Measurements from ENCODE around the gene TENM4. TPM values are rescaled to one million over a fixed set of nuclear protein-coding genes. Genes with fewer than 3 reads are reported as not detected.

Gene TENM4
- total and polyA plus RNA-seq, 2 of the 13 experiments (the other 11 are each of a cell fraction or from before 2014, with no cell fraction given): not detected

DNA sequence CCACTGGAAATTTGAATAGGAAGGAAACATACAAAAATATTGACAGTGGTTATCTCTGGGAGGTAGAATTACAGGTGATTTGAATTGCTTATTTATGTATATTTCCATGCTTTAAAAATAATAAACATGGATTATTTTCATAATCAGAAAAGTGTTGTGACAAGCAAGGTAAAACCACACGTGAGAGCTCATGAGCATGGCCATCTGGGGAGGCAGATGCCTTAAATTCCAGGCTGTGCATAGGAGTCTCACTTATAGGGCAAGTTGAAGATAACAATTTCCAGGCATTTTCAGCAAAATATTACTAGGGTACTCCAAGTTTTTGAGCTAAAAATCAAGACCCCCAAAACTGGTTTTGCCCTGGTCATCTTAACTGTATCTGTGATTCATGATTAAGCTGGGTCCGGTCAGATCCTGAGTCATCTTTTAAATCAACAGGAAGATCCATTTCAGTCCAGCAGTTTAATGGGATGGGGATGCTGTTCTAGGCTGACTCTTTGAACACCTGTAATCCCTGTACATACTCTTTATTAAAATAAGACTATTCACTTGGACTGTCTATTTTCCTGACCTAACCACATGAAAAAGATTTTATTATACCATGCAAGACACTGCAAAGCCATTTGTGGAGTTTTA is 750.4 kb downstream of the TENM4 start:
- in situ Hi-C loops (cut with HindIII; ENCODE audit: extremely low pct_ligation_motif_present, low pct_unique_long_range_greater_than_20kb) (no loop called here), intact Hi-C loops (cut with micrococcal nuclease; ENCODE audit: unreplicated experiment) (no loop called here)
- DNase-seq (ENCODE audit: low spot score) (no peak), ATAC-seq (no peak), FAIRE-seq (no peak)
- Histone ChIP-seq H3K79me2 (ENCODE audit: insufficient read depth, low read length) (no peaks in the 10 kb centered on the region), H4K20me1 (ENCODE audit: insufficient read depth, low read length) (no peaks in the 10 kb centered on the region), H2AFZ (ENCODE audit: low read length) (no peak overlapping the region), H3K27ac (ENCODE audit: extremely low read length, insufficient read depth, low read length) (no peak overlapping the region), H3K9ac (ENCODE audit: insufficient read depth, low read depth, low read length) (no peak overlapping the region), H3K4me1 (ENCODE audit: insufficient read depth, low read length) (no peaks in the 10 kb centered on the region), H3K9me3 (ENCODE audit: low read length) (no peaks in the 10 kb centered on the region), H3K27me3 (ENCODE audit: control insufficient read depth in 1 of 2, insufficient read depth in 2 of 2, low read length in 2 of 2) (peaks cover 0 to 15% of the 10 kb centered on the region in 2 experiments; a peak in 1 of 5 replicates), H3K4me2 (ENCODE audit: low read depth, low read length) (no peak overlapping the region), H3K36me3 (replicated peaks in 1 of 2; ENCODE audit: control insufficient read depth in 1 of 2, insufficient read depth in 2 of 2, low read length in 2 of 2) (no peaks in the 10 kb centered on the region), H3K4me3 (replicated peaks in 1 of 3; ENCODE audit: insufficient read depth in 1 of 3, low read depth in 2 of 3, low read length in 3 of 3) (no peak overlapping the region)
- TF ChIP-seq CEBPB (IDR thresholded peaks at IDR 0.05; ENCODE audit: borderline replicate concordance, low read depth, low read length) (no peak), ISL2 (CRISPR knock-in tag; IDR thresholded peaks at IDR 0.05) (no peak)
- CTCF ChIA-PET (ENCODE audit: low intra/inter-chr PET ratio, low total read pairs): no interaction called here
- 0% methylated on average over 2 of the region's 2 CpGs for WGBS (ENCODE audit: low lambda C conversion rate)
- POLR2A ChIA-PET: no interaction called here
- no TSS peak for BruUV-seq (replicated peaks)

DNA sequence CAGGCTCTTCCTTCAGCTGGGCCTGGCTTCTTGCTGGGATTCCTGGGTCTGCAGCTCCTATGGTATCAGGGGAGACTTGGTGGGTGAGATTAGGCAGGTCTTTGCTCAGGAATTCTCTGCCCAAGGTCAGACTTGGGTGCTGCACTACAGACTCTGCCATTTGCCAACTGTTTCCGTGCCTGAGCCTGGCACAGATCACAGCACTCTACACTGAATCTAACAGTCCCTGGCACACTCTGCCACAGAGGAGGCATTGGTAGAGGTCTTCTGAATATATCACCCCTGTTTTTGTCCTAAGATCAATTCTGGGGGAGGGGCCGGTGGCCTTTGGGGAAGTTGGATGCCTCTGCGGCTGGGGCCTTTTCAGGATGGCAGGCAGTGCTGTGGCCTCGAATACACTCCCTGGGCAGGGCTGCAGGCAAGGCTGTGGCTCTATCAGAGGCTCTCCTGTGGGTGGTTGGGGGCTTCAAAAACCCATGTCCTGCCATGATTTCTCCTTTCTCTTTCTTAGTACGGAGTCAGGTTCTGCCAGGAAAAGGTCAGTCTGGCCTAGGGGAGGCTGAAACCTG is 751.2 kb downstream of the TENM4 start:
- Histone ChIP-seq H3K27ac (ENCODE audit: extremely low read length, insufficient read depth, low read length) (no peak overlapping the region), H3K4me1 (ENCODE audit: insufficient read depth, low read length) (no peaks in the 10 kb centered on the region), H3K4me2 (ENCODE audit: low read depth, low read length) (no peak overlapping the region), H3K9me3 (ENCODE audit: low read length) (no peaks in the 10 kb centered on the region), H3K79me2 (ENCODE audit: insufficient read depth, low read length) (no peaks in the 10 kb centered on the region), H3K27me3 (ENCODE audit: control insufficient read depth in 1 of 2, insufficient read depth in 2 of 2, low read length in 2 of 2) (peaks cover 0 to 15% of the 10 kb centered on the region in 2 experiments; a peak in 1 of 5 replicates), H4K20me1 (ENCODE audit: insufficient read depth, low read length) (no peaks in the 10 kb centered on the region), H3K4me3 (replicated peaks in 1 of 3; ENCODE audit: insufficient read depth in 1 of 3, low read depth in 2 of 3, low read length in 3 of 3) (no peak overlapping the region), H2AFZ (ENCODE audit: low read length) (no peak overlapping the region), H3K9ac (ENCODE audit: insufficient read depth, low read depth, low read length) (no peak overlapping the region), H3K36me3 (replicated peaks in 1 of 2; ENCODE audit: control insufficient read depth in 1 of 2, insufficient read depth in 2 of 2, low read length in 2 of 2) (no peaks in the 10 kb centered on the region)
- no peak for DNase-seq (ENCODE audit: low spot score)
- ATAC-seq: no peak
- intact Hi-C loops (cut with micrococcal nuclease; ENCODE audit: unreplicated experiment): no loop called here
- ChIA-PET CTCF (ENCODE audit: low intra/inter-chr PET ratio, low total read pairs) (no interaction called here), POLR2A (no interaction called here)
- no TSS peak for BruUV-seq (replicated peaks)
- FAIRE-seq: no peak
- in situ Hi-C loops (cut with HindIII; ENCODE audit: extremely low pct_ligation_motif_present, low pct_unique_long_range_greater_than_20kb): no loop called here
- WGBS (ENCODE audit: low lambda C conversion rate): 15% methylated on average over 4 of the region's 5 CpGs
- TF ChIP-seq CENPT (CRISPR knock-in tag; IDR thresholded peaks at IDR 0.05; ENCODE audit: low read depth): no peak
- TF ChIP-seq U2AF2 (IDR thresholded peaks at IDR 0.05; ENCODE audit: low read depth, low read length): no peak
- TF ChIP-seq PBX3 (CRISPR knock-in tag; IDR thresholded peaks at IDR 0.05; ENCODE audit: borderline replicate concordance): no peak
- no peak for TF ChIP-seq CSRNP2 (CRISPR knock-in tag; conservative IDR thresholded peaks at IDR 0.05; ENCODE audit: low read depth)
- TF ChIP-seq, protein P1, sequence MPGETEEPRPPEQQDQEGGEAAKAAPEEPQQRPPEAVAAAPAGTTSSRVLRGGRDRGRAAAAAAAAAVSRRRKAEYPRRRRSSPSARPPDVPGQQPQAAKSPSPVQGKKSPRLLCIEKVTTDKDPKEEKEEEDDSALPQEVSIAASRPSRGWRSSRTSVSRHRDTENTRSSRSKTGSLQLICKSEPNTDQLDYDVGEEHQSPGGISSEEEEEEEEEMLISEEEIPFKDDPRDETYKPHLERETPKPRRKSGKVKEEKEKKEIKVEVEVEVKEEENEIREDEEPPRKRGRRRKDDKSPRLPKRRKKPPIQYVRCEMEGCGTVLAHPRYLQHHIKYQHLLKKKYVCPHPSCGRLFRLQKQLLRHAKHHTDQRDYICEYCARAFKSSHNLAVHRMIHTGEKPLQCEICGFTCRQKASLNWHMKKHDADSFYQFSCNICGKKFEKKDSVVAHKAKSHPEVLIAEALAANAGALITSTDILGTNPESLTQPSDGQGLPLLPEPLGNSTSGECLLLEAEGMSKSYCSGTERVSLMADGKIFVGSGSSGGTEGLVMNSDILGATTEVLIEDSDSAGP (CRISPR knock-in tag; IDR thresholded peaks at IDR 0.05; ENCODE audit: borderline replicate concordance): no peak
- TF ChIP-seq, protein P2, sequence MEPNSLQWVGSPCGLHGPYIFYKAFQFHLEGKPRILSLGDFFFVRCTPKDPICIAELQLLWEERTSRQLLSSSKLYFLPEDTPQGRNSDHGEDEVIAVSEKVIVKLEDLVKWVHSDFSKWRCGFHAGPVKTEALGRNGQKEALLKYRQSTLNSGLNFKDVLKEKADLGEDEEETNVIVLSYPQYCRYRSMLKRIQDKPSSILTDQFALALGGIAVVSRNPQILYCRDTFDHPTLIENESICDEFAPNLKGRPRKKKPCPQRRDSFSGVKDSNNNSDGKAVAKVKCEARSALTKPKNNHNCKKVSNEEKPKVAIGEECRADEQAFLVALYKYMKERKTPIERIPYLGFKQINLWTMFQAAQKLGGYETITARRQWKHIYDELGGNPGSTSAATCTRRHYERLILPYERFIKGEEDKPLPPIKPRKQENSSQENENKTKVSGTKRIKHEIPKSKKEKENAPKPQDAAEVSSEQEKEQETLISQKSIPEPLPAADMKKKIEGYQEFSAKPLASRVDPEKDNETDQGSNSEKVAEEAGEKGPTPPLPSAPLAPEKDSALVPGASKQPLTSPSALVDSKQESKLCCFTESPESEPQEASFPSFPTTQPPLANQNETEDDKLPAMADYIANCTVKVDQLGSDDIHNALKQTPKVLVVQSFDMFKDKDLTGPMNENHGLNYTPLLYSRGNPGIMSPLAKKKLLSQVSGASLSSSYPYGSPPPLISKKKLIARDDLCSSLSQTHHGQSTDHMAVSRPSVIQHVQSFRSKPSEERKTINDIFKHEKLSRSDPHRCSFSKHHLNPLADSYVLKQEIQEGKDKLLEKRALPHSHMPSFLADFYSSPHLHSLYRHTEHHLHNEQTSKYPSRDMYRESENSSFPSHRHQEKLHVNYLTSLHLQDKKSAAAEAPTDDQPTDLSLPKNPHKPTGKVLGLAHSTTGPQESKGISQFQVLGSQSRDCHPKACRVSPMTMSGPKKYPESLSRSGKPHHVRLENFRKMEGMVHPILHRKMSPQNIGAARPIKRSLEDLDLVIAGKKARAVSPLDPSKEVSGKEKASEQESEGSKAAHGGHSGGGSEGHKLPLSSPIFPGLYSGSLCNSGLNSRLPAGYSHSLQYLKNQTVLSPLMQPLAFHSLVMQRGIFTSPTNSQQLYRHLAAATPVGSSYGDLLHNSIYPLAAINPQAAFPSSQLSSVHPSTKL (CRISPR knock-in tag; IDR thresholded peaks at IDR 0.05): no peak

Measured in HepG2 (cell line).